ENCODE measurements around the gene C3AR1. TPM values are rescaled to one million over a fixed set of nuclear protein-coding genes. Genes with fewer than 3 reads are reported as not detected.

The C3AR1 gene
- total RNA-seq, 1 experiment from 2014 or later: not detected

DNA sequence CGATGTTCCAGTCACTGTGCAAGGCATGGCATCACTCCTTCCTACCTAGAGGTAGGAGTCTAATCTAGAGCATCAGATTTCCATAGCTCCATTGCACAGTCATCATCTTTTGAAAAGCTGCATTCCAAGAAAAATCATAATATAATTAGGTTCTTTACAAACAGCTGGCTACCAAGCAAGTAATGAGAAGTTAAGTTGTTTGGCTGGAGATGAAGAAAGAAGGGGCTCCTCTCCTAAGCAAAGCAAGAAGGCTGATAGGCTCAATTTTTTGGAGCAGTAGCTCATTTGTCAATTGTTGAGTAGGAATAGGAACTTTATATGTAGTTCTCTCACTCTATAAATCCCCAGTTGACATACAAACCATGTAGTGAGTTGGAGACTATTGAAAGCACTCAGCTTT is 25.4 kb downstream of the C3AR1 start:
- Histone ChIP-seq H2BK120ac (ENCODE audit: low read depth, low read length, poor library complexity, severe bottlenecking) (no peak overlapping the region), H3K27me3 (ENCODE audit: insufficient read depth, low read length) (no peaks in the 10 kb centered on the region), H2AK5ac (ENCODE audit: insufficient read length, low read length) (no peak overlapping the region), H3K18ac (ENCODE audit: insufficient read length, low read depth, low read length) (no peak overlapping the region), H2BK12ac (ENCODE audit: insufficient read length, low read depth, low read length) (no peak overlapping the region), H4K20me1 (ENCODE audit: control insufficient read depth, insufficient read depth, insufficient read length) (no peaks in the 10 kb centered on the region), H3K9me3 (ENCODE audit: control insufficient read depth, low read depth, low read length) (no peaks in the 10 kb centered on the region), H3K23me2 (ENCODE audit: insufficient read length, low read depth, low read length, poor library complexity, severe bottlenecking) (peaks cover 5% of the 10 kb centered on the region), H3K9ac (ENCODE audit: extremely low read depth, insufficient read length, low read length) (no peak overlapping the region), H3K27ac (ENCODE audit: insufficient read length, low read depth, low read length) (no peak overlapping the region), H2AFZ (ENCODE audit: low read length) (no peak overlapping the region), H2BK5ac (ENCODE audit: insufficient read length, low read length) (no peak overlapping the region), H4K91ac (ENCODE audit: insufficient read length, low read depth, low read length) (no peak overlapping the region), H3K23ac (ENCODE audit: insufficient read length, low read depth, low read length) (no peak overlapping the region), H2BK20ac (ENCODE audit: low read depth, low read length, poor library complexity, severe bottlenecking) (no peak overlapping the region), H3K79me1 (ENCODE audit: insufficient read depth, low read depth, low read length, poor library complexity, severe bottlenecking) (no peaks in the 10 kb centered on the region), H3K4me2 (ENCODE audit: insufficient read depth, insufficient read length, low read length) (no peak overlapping the region), H4K5ac (ENCODE audit: insufficient read length, low read depth, low read length) (no peak overlapping the region), H3K79me2 (ENCODE audit: insufficient read depth, low read length) (no peaks in the 10 kb centered on the region), H4K8ac (replicated peaks; ENCODE audit: insufficient read length, low read depth, low read length) (no peak overlapping the region), H3K4me1 (ENCODE audit: insufficient read depth, low read length) (peaks cover 13% of the 10 kb centered on the region; the same call in 1 of the 2 replicates), H3T11ph (ENCODE audit: low read length) (no peak overlapping the region), H3K14ac (ENCODE audit: insufficient read depth, low read length) (no peak overlapping the region), H2BK15ac (ENCODE audit: low read depth, low read length) (no peak overlapping the region), H3K4ac (ENCODE audit: low read depth, low read length) (no peak overlapping the region), H3K56ac (ENCODE audit: insufficient read length, low read depth, low read length) (no peak overlapping the region)
- Mint-ChIP-seq H3K4me1 (peaks cover 32 to 36% of the 10 kb centered on the region in 2 experiments), H3K27ac (no peak overlapping the region), H3K27me3 (ENCODE audit: low read depth) (peaks cover 3% of the 10 kb centered on the region; the same call in 1 of the 2 replicates), H3K9me3 (no peaks in the 10 kb centered on the region), H3K36me3 (ENCODE audit: insufficient read depth in 1 of 3, low read depth in 3 of 3) (peaks cover 10 to 38% (median 25%) of the 10 kb centered on the region in 3 experiments; a peak in 6 of 7 replicates), H3K4me3 (no peak overlapping the region)
- no peak for DNase-seq
- TF ChIP-seq, protein P1, sequence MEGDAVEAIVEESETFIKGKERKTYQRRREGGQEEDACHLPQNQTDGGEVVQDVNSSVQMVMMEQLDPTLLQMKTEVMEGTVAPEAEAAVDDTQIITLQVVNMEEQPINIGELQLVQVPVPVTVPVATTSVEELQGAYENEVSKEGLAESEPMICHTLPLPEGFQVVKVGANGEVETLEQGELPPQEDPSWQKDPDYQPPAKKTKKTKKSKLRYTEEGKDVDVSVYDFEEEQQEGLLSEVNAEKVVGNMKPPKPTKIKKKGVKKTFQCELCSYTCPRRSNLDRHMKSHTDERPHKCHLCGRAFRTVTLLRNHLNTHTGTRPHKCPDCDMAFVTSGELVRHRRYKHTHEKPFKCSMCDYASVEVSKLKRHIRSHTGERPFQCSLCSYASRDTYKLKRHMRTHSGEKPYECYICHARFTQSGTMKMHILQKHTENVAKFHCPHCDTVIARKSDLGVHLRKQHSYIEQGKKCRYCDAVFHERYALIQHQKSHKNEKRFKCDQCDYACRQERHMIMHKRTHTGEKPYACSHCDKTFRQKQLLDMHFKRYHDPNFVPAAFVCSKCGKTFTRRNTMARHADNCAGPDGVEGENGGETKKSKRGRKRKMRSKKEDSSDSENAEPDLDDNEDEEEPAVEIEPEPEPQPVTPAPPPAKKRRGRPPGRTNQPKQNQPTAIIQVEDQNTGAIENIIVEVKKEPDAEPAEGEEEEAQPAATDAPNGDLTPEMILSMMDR (conservative IDR thresholded peaks at IDR 0.05): no peak
- no CpG with 5 or more reads among the region's 1 CpG for WGBS (ENCODE audit: extremely low coverage, insufficient read length, low lambda C conversion rate)

All from H9 (cell line).